H1 (cell line): ENCODE measurements around the gene P3H4. TPM values are rescaled to one million over a fixed set of nuclear protein-coding genes. Genes with fewer than 3 reads are reported as not detected.
A peak's percentile ranks its signal among the peaks of the same experiment; 100 is the strongest.

Experiments
- CTCF ChIA-PET: fragments of 300-600 bp; sonication (Branson Sonifier 250); formaldehyde crosslinking; loops from one replicate; lab custom pipeline; 2021; ENCODE audit not compliant: partially characterized antibody; lab: Charles Lee
- POLR2A ChIA-PET: fragments of 300-600 bp; sonication (Branson Sonifier 250); formaldehyde crosslinking; loops from one replicate; lab custom pipeline; 2021; ENCODE audit warnings: inconsistent platforms; ENCODE audit not compliant: partially characterized antibody; lab: Charles Lee
- DNase-seq, 2 experiments: peaks; one replicate each; pipeline versions ENCODE4 v3.0.0 to v3.0.0-alpha.2; 2010 to 2022; ENCODE audit warnings: low spot score in 2 of 2, low read depth in 1 of 2, mixed read lengths in 1 of 2
- FAIRE-seq: peaks from 2 replicates; lab custom pipeline; 2011; peaks lifted over from hg19 to GRCh38; lab: Jason Lieb, UNC
- H2AFZ ChIP-seq: 2 replicates; pipeline ENCODE4 v1.8.1; 2012; ENCODE audit warnings: low read length, inconsistent platforms
- H2AK5ac ChIP-seq: 2 replicates; pipeline ENCODE4 v1.6.1; 2013; ENCODE audit warnings: low read depth, low read length
- H2BK120ac ChIP-seq: replicated peaks from 2 replicates; pipeline ENCODE3; 2013; ENCODE audit warnings: low read depth, low read length, inconsistent platforms
- H2BK12ac ChIP-seq: 2 replicates; pipeline ENCODE4 v1.6.1; 2013; ENCODE audit warnings: low read depth, low read length
- H2BK15ac ChIP-seq: 2 replicates; pipeline ENCODE4 v1.6.1; 2013; ENCODE audit warnings: low read length
- H2BK20ac ChIP-seq: 2 replicates; pipeline ENCODE4 v1.6.1; 2013; ENCODE audit warnings: low read length
- H2BK5ac ChIP-seq: 2 replicates; pipeline ENCODE4 v1.6.1; 2013; ENCODE audit warnings: low read depth, low read length
- H3K14ac ChIP-seq: 2 replicates; pipeline ENCODE4 v1.6.1; 2013; ENCODE audit warnings: inconsistent platforms; ENCODE audit not compliant: insufficient read length
- H3K18ac ChIP-seq: 2 replicates; pipeline ENCODE4 v1.6.1; 2013; ENCODE audit warnings: low read length; ENCODE audit errors: extremely low read depth
- H3K23ac ChIP-seq: 2 replicates; pipeline ENCODE4 v1.6.1; 2013; ENCODE audit warnings: inconsistent platforms; ENCODE audit not compliant: insufficient read length
- H3K23me2 ChIP-seq: 2 replicates; pipeline ENCODE4 v1.6.1; 2013; ENCODE audit warnings: low read depth, low read length
- H3K27ac ChIP-seq: 2 replicates; pipeline ENCODE4 v1.6.1; 2011; ENCODE audit warnings: low read depth, low read length, inconsistent platforms
- H3K27me3 ChIP-seq, 4 experiments: replicated peaks in 1 of 4; 1 replicate in 1 of 4; 2 replicates in 3 of 4; pipeline versions ENCODE4 v1.6.1 to v1.8.1; 2011 to 2013; ENCODE audit warnings: low read length in 3 of 4, mild to moderate bottlenecking in 3 of 4, inconsistent platforms in 2 of 4, mixed read lengths in 2 of 4, moderate library complexity in 1 of 4; ENCODE audit not compliant: control insufficient read depth in 3 of 4, insufficient read depth in 3 of 4; ENCODE audit errors: extremely low read depth in 1 of 4
- H3K36me3 ChIP-seq, 4 experiments: 2 replicates each; pipeline versions ENCODE4 v1.6.1 to v1.8.1; 2011 to 2013; ENCODE audit warnings: mild to moderate bottlenecking in 4 of 4, low read length in 3 of 4, moderate library complexity in 2 of 4, control low read depth in 1 of 4, inconsistent platforms in 1 of 4; ENCODE audit not compliant: insufficient read depth in 4 of 4, control insufficient read depth in 2 of 4
- H3K4ac ChIP-seq: replicated peaks from 2 replicates; pipeline ENCODE3; 2013; ENCODE audit warnings: low read length, low read depth, mixed read lengths, inconsistent platforms; ENCODE audit not compliant: insufficient read length
- H3K4me1 ChIP-seq, 4 experiments: replicated peaks in 1 of 4; 1 replicate in 1 of 4; 2 replicates in 3 of 4; pipeline versions ENCODE4 v1.6.1 to v1.8.1; 2011 to 2013; ENCODE audit warnings: low read length in 3 of 4, inconsistent platforms in 2 of 4, mixed read lengths in 1 of 4; ENCODE audit not compliant: insufficient read depth in 4 of 4, control insufficient read depth in 3 of 4
- H3K4me2 ChIP-seq, 2 experiments: 2 replicates each; pipeline versions ENCODE4 v1.6.1 to v1.8.1; 2011 to 2013; ENCODE audit warnings: low read depth in 2 of 2, low read length in 2 of 2, control low read depth in 1 of 2, inconsistent platforms in 1 of 2, mild to moderate bottlenecking in 1 of 2; ENCODE audit not compliant: insufficient read depth in 1 of 2
- H3K4me3 ChIP-seq, 4 experiments: fragments of 200-600, 300-600 bp in 1 of 4; sonication (generic), shearing (Covaris generic), sonication (Bioruptor Twin) in 1 of 4; 2 replicates each; pipeline versions ENCODE4 v1.5.1 to v1.8.1; 2011 to 2016; ENCODE audit warnings: low read length in 4 of 4, low read depth in 3 of 4, control low read depth in 2 of 4, inconsistent platforms in 2 of 4, mild to moderate bottlenecking in 2 of 4, mixed read lengths in 1 of 4, moderate library complexity in 1 of 4; ENCODE audit not compliant: insufficient read depth in 2 of 4; ENCODE audit errors: extremely low read depth in 1 of 4
- H3K56ac ChIP-seq: replicated peaks from 2 replicates; pipeline ENCODE3; 2013; ENCODE audit warnings: low read depth, mild to moderate bottlenecking, mixed read lengths, low read length, inconsistent platforms; ENCODE audit not compliant: insufficient read length
- H3K79me1 ChIP-seq: 2 replicates; pipeline ENCODE4 v1.6.1; 2013; ENCODE audit warnings: low read depth, low read length, control low read depth
- H3K79me2 ChIP-seq, 2 experiments: 2 replicates each; pipeline versions ENCODE4 v1.6.1 to v1.8.1; 2012 to 2013; ENCODE audit warnings: low read length in 2 of 2, mild to moderate bottlenecking in 2 of 2, inconsistent platforms in 1 of 2; ENCODE audit not compliant: insufficient read depth in 2 of 2, control insufficient read depth in 1 of 2
- H3K9ac ChIP-seq, 4 experiments: replicated peaks in 1 of 4; 1 replicate in 1 of 4; 2 replicates in 3 of 4; pipeline versions ENCODE4 v1.6.1 to v1.8.1; 2011 to 2013; ENCODE audit warnings: low read depth in 3 of 4, low read length in 3 of 4, control low read depth in 2 of 4, mild to moderate bottlenecking in 2 of 4, moderate library complexity in 2 of 4, inconsistent platforms in 1 of 4; ENCODE audit errors: extremely low read depth in 1 of 4
- H3K9me3 ChIP-seq, 2 experiments: 2 replicates each; pipeline versions ENCODE4 v1.6.1 to v1.8.1; 2012 to 2013; ENCODE audit warnings: mild to moderate bottlenecking in 2 of 2, moderate library complexity in 2 of 2, control low read depth in 1 of 2, inconsistent platforms in 1 of 2, low read depth in 1 of 2, low read length in 1 of 2, mixed read lengths in 1 of 2; ENCODE audit not compliant: insufficient read depth in 2 of 2
- H4K20me1 ChIP-seq, 2 experiments: replicated peaks in 1 of 2; 2 replicates each; pipeline versions ENCODE3 to v1.8.1; 2011 to 2013; ENCODE audit warnings: inconsistent platforms in 2 of 2, low read length in 2 of 2, mild to moderate bottlenecking in 1 of 2; ENCODE audit not compliant: insufficient read depth in 2 of 2, control insufficient read depth in 1 of 2
- H4K5ac ChIP-seq: 2 replicates; pipeline ENCODE4 v1.6.1; 2013; ENCODE audit warnings: low read length, low read depth, mixed read lengths, inconsistent platforms; ENCODE audit not compliant: insufficient read length
- H4K8ac ChIP-seq: 2 replicates; pipeline ENCODE4 v1.8.0; 2013; ENCODE audit warnings: mild to moderate bottlenecking, moderate library complexity, low read length, inconsistent platforms; ENCODE audit not compliant: insufficient read depth; ENCODE audit errors: extremely low read depth
- H4K91ac ChIP-seq: replicated peaks from 2 replicates; pipeline ENCODE3; 2013; ENCODE audit warnings: low read length, mixed read lengths, inconsistent platforms; ENCODE audit not compliant: insufficient read length
- EGR1 ChIP-seq: IDR thresholded peaks from 2 replicates; pipeline ENCODE4 v1.6.1; 2011; ENCODE audit warnings: low read depth, low read length, borderline replicate concordance
- EZH2 ChIP-seq: fragments of 200-600 bp; sonication (generic); IDR thresholded peaks from 2 replicates; pipeline ENCODE4 v1.7.1; 2012; ENCODE audit warnings: low read depth, mild to moderate bottlenecking, moderate library complexity, low read length, inconsistent platforms; ENCODE audit not compliant: severe bottlenecking
- HDAC6 ChIP-seq: IDR thresholded peaks from one replicate; pipeline ENCODE4 v1.7.1; 2012; ENCODE audit warnings: low read depth, mild to moderate bottlenecking, inconsistent platforms, low read length, moderate library complexity
- KDM4A ChIP-seq: IDR thresholded peaks from one replicate; pipeline ENCODE4 v1.7.1; 2012; ENCODE audit warnings: low read depth, mild to moderate bottlenecking, moderate library complexity, low read length, inconsistent platforms; ENCODE audit not compliant: severe bottlenecking
- RBBP5 ChIP-seq: IDR thresholded peaks from 2 replicates; pipeline ENCODE4 v1.7.1; 2012; ENCODE audit warnings: low read depth, mild to moderate bottlenecking, inconsistent platforms, low read length, moderate library complexity, borderline replicate concordance
- RXRA ChIP-seq: IDR thresholded peaks from 2 replicates; pipeline ENCODE4 v1.6.1; 2011; ENCODE audit warnings: low read depth, mild to moderate bottlenecking, low read length, moderate library complexity; ENCODE audit not compliant: insufficient read depth
- SIX5 ChIP-seq: IDR thresholded peaks from 2 replicates; pipeline ENCODE4 v1.6.1; 2011; ENCODE audit warnings: mild to moderate bottlenecking, low read depth, low read length
- SP2 ChIP-seq: IDR thresholded peaks from 2 replicates; pipeline ENCODE4 v1.6.1; 2012; ENCODE audit warnings: mild to moderate bottlenecking, low read length, inconsistent platforms
- WGBS, 2 experiments: shearing (Covaris generic) in 1 of 2; methylation state at CpG; one replicate each; pipeline versions ENCODE4 v1.1.6 to v1.1.7; 2013 to 2015; ENCODE audit warnings: low lambda C conversion rate in 2 of 2, mixed read lengths in 2 of 2, inconsistent platforms in 1 of 2, low coverage in 1 of 2, missing lambda C conversion rate in 1 of 2; ENCODE audit not compliant: insufficient replicate concordance in 2 of 2, insufficient coverage in 1 of 2, insufficient read length in 1 of 2; ENCODE audit errors: extremely low coverage in 1 of 2, missing lambda C conversion rate in 1 of 2; 5-methylcytosine and 5-hydroxymethylcytosine counted together
- polyA plus RNA-seq, 7 experiments: library from polyadenylated mRNA; depleted of rRNA in 3 of 7; stranded (reverse) in 5 of 7; unstranded in 2 of 7; fragments of >200 nt in 5 of 7; fragments of 200-250 nt in 2 of 7; gene quantifications; 1 replicate in 5 of 7; 2 replicates in 1 of 7; 4 replicates in 1 of 7; pipeline versions ENCODE4 v1.2.1 to v1.2.3, GENCODE V29; 2011 to 2013; ENCODE audit warnings: missing spikeins in 2 of 7, mixed read lengths in 2 of 7
- total RNA-seq: library from RNA; stranded (reverse); fragmentation: NEBNext Ultra II Directional; extraction: Animal tissue kit (Norgen Biotek cat#: 25700); gene quantifications from 2 replicates; pipeline ENCODE4 v1.2.1, GENCODE V29; 2021
- TF ChIP-seq, protein P1 (sequence below): IDR thresholded peaks from 2 replicates; pipeline ENCODE4 v1.6.1; 2011; ENCODE audit warnings: low read length, improper control_type of control experiment

P3H4 gene
- total and polyA plus RNA-seq, 2 of the 8 experiments (the other 6 are each of a cell fraction or from before 2014, with no cell fraction given) = 23.4 to 26.7 TPM

DNA sequence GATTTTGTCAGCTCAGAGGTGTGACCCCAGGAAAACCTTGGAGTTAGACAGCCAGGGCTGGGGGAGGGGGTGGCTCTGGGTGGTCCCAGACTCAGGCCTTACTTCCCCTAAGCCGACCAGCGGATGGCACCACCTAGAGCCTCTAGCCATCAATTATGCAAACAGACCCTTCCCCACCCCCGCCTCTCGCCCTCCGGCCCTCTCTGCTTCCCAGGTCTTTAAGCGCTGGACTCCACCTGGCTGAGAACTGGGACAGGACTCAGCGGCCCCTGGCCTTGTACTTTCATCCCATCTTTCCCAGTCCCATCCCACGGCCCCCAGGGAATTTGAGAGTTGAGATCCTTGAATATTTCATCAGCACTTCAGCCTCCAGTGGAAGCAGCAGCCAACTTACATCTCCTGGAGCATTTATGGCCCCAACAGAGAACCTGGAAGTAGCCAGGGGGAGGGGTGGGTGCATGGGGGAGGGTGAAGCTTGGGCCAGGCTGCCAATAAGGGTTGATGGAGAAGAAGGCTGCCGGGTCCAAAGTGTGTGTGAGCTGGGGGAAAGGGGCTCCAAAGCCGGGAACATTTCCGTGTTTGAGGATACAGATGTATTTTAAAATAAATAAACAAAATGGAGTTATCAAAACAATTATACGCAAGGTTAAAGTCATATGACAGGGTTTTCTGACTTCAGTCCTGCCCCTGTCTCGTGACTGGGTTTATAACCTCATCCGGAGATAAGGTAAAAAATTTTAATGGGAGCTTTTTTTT, 17.8 kb downstream of the P3H4 start:
- peak overlapping the region; percentile 9; the same call in 1 of the 2 replicates for H2BK12ac ChIP-seq
- H3K23me2 ChIP-seq = no peaks in the 10 kb centered on the region; the same call in 1 of the 2 replicates
- H3K9me3 ChIP-seq = no peaks in the 10 kb centered on the region
- H3K23ac ChIP-seq = no peak overlapping the region
- peaks cover 6 to 19% (median 15%) of the 10 kb centered on the region in 4 experiments for H3K4me1 ChIP-seq
- peak overlapping the region; percentile 72 to 79 for H3K4me2 ChIP-seq
- H3K14ac ChIP-seq = no peak overlapping the region
- no peaks in the 10 kb centered on the region for H3K79me1 ChIP-seq
- H3K79me2 ChIP-seq = no peaks in the 10 kb centered on the region
- H2BK20ac ChIP-seq = no peak overlapping the region
- H3K56ac ChIP-seq = no peak overlapping the region
- no peak overlapping the region for H4K91ac ChIP-seq
- no peak overlapping the region for H2AFZ ChIP-seq
- no peak overlapping the region for H4K5ac ChIP-seq
- H3K18ac ChIP-seq = no peak overlapping the region; the same call in 1 of the 2 replicates
- no peak overlapping the region; the same call in 1 of the 2 replicates for H3K27ac ChIP-seq
- POLR2A ChIA-PET = interaction anchor here (0.7 to 4.2 kb wide), 8 partner anchors 9 to 105 kb away, joined by 3 to 41 read pairs (median 5); partner anchors contain the start of genes FKBP10, HAP1, JUP and P3H4
- CTCF ChIA-PET = interaction anchor here (0.8 to 10.9 kb wide), 13 partner anchors 6 to 274 kb away, joined by 3 to 149 read pairs (median 4); partner anchors contain the start of gene JUP
- no peak overlapping the region for H2BK120ac ChIP-seq
- 33% methylated on average over 14 of the region's 14 CpGs; no CpG with 5 or more reads in 1 of the 2 experiments for WGBS, 2 experiments
- H2AK5ac ChIP-seq = no peak overlapping the region
- peak overlapping the region in 1 of 4 experiments; percentile 47; a peak in 3 of 8 replicates for H3K4me3 ChIP-seq
- no peaks in the 10 kb centered on the region for H4K20me1 ChIP-seq
- H3K36me3 ChIP-seq = no peaks in the 10 kb centered on the region
- H3K4ac ChIP-seq = no peak overlapping the region
- no peak overlapping the region for H2BK5ac ChIP-seq
- no peak overlapping the region for H2BK15ac ChIP-seq
- H3K27me3 ChIP-seq = peaks cover 0 to 4% (median 2%) of the 10 kb centered on the region in 4 experiments; a peak in 4 of 7 replicates
- DNase-seq (peak in 1 of 2 experiments; percentile 76), FAIRE-seq (no peak)
- H4K8ac ChIP-seq = no peak overlapping the region
- H3K9ac ChIP-seq = peak overlapping the region in 1 of 4 experiments; percentile 17; a peak in 2 of 7 replicates
- TF ChIP-seq KDM4A (peak; percentile 9), RBBP5 (peak; percentile 24; the same call in 1 of the 2 replicates), SP2 (no peak), EGR1 (peak; percentile 89; the same call in 1 of the 2 replicates), EZH2 (no peak), RXRA (0 out of 2 replicates have a peak, but pooled peaks have one; percentile 68), HDAC6 (no peak), SIX5 (no peak)
- TF ChIP-seq, protein P1, sequence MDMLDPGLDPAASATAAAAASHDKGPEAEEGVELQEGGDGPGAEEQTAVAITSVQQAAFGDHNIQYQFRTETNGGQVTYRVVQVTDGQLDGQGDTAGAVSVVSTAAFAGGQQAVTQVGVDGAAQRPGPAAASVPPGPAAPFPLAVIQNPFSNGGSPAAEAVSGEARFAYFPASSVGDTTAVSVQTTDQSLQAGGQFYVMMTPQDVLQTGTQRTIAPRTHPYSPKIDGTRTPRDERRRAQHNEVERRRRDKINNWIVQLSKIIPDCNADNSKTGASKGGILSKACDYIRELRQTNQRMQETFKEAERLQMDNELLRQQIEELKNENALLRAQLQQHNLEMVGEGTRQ = no peak
